GM12864 (cell line): ENCODE data around the gene WASHC4.

Experiments
- DNase-seq: peaks from one replicate; pipeline ENCODE4 v3.0.0-alpha.2; 2011; ENCODE audit warnings: low read depth
- H3K4me3 ChIP-seq: 2 replicates; pipeline ENCODE4 v1.5.1; 2011; ENCODE audit warnings: mild to moderate bottlenecking, low read depth, low read length, control low read depth
- TF ChIP-seq, protein P1 (sequence below): IDR thresholded peaks from 2 replicates; pipeline ENCODE4 v1.5.1; 2011; ENCODE audit warnings: low read depth, mild to moderate bottlenecking, moderate library complexity, low read length, control low read depth, inconsistent platforms; ENCODE audit errors: missing control alignments

WASHC4 gene

GRCh38 chr12:105198961-105199360 lies 91.4 kb downstream of the WASHC4 start:
- TF ChIP-seq, protein P1, sequence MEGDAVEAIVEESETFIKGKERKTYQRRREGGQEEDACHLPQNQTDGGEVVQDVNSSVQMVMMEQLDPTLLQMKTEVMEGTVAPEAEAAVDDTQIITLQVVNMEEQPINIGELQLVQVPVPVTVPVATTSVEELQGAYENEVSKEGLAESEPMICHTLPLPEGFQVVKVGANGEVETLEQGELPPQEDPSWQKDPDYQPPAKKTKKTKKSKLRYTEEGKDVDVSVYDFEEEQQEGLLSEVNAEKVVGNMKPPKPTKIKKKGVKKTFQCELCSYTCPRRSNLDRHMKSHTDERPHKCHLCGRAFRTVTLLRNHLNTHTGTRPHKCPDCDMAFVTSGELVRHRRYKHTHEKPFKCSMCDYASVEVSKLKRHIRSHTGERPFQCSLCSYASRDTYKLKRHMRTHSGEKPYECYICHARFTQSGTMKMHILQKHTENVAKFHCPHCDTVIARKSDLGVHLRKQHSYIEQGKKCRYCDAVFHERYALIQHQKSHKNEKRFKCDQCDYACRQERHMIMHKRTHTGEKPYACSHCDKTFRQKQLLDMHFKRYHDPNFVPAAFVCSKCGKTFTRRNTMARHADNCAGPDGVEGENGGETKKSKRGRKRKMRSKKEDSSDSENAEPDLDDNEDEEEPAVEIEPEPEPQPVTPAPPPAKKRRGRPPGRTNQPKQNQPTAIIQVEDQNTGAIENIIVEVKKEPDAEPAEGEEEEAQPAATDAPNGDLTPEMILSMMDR = no peak
- no peak for DNase-seq
- no peak overlapping the region for H3K4me3 ChIP-seq

DNA sequence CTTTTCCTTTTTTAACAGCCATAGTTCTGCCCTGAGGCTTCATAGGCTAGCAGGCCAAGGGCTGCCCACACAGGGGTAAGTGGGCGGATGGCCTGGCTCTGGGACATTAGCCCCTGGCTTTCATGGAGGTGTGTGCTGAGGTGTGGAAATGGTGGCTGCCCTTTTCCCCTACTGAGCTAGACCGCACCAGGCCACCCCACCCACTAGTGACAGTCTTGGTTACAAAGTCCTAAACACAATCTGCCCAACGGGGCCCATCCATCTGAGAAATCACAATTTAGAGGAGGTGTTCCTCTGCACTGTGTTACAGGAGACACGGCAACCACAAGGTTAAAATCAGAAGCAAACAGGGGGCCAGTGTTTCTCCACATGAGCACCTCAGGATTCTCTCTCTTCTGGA lies 92.9 kb downstream of the WASHC4 start:
- DNase-seq = no peak
- TF ChIP-seq, protein P1 = no peak
- no peak overlapping the region for H3K4me3 ChIP-seq

DNA sequence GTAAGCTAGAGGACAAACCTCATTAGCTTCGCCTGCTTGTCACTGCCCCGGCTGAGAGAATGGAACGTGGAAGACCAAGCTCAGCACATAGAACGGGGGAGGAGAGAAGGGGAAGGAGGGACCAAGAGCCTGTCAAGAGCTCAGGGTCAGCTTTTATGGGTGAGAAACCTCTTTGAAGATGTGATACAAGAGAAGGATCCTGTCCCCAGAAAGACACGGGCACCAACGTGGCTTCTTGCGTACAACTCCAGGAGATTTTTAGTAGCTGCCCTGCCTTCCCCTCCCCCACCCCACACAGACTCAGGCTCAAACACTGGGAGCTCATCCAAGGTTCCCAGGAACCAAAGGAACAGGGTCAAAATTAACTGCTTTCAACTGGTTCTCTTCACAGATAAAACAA lies 93.8 kb downstream of the WASHC4 start:
- TF ChIP-seq, protein P1 = no peak
- H3K4me3 ChIP-seq = no peak overlapping the region
- no peak for DNase-seq

- TF ChIP-seq, protein P1 = no peak
- H3K4me3 ChIP-seq = no peak overlapping the region
- DNase-seq = no peak
These were observed 94.7 kb downstream of the WASHC4 start for GRCh38 chr12:105202202-105202601.

DNA sequence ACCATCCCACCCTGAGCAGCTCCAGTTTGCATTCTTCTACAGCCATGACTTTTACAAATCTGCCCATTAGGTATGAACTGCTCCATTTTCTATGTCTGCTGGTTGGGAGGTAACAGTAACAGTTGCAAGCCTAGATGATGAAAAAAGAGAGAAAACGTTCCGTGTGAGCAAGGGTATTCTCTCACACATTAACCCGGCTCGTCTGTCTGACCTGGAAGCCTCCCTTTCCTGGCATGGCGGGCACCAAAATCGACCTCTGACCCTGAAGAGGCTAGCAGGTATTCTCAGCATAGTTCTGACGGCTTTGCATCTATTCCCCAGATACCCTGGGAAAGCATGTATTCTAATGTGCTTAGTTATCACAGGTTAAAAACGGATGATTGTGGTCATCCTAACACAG lies 96.6 kb downstream of the WASHC4 start:
- no peak for DNase-seq
- TF ChIP-seq, protein P1 = no peak
- H3K4me3 ChIP-seq = no peak overlapping the region

GRCh38 chr12:105204916-105205315 lies 97.4 kb downstream of the WASHC4 start:
- DNase-seq = no peak
- TF ChIP-seq, protein P1 = no peak
- H3K4me3 ChIP-seq = no peak overlapping the region

DNA sequence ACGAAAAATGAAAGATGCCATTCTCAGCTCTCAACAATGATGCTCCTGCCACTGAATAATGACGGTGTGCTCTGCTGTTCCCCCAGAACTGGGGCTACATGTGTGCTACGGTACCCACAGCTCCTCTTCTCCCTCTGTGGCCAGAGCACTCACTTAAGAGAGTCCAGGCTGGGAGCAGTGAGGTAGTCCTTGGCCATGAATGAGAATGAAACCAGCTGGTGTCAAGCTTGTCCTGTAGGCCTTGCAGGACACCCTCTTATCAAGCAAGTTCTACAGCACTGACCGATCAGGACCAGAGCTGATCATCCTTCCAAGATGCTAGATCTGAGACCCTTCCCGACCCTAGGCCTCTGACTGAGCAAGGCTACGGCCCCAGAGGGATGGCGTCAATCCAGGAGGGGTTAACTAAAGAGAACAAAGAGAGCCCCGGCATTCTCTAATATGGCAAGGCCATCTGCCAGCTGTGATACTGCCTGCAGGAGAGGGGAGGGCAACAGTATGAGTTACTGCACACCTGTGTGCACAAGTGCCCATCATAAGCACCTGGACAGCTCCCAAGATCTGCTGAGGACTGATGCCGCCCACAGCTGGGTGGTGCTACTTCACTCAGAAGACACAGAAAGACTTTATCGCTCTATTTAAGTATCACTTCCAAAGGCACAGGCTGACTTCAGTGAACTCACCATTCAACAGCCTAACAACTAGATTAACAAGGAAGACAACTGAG lies 98.0 kb downstream of the WASHC4 start:
- DNase-seq = no peak
- no peak overlapping the region for H3K4me3 ChIP-seq
- TF ChIP-seq, protein P1 = no peak
